Suppressor macrophage treated with lipopolysaccharide for 1 hour (primary cell): Measurements from ENCODE around the gene DCANP1.

Experiments used
- DNase-seq, 3 donors: peaks; one replicate each; pipeline ENCODE4 v3.0.0-alpha.2; 2020 to 2022

DCANP1 gene

GRCh38 chr5:135447298-135447929 lies at the start of gene DCANP1:
TSS of gene DCANP1 (minus strand) at chr5:135447348. CDS start at chr5:135447108, 240 bp downstream.
- no peak for DNase-seq

- DNase-seq = peak; percentile 53 to 75 (median 71)
These were observed 48.4 kb upstream of the DCANP1 start for GRCh38 chr5:135495531-135495930.

- no peak for DNase-seq
These were observed 47.0 kb upstream of the DCANP1 start for GRCh38 chr5:135494196-135494595.

- peak; percentile 84 to 96 (median 95) for DNase-seq
These were observed 46.4 kb upstream of the DCANP1 start for GRCh38 chr5:135493406-135494180.

- peak in 1 of 3 donors; percentile 38 for DNase-seq
These were observed 45.1 kb upstream of the DCANP1 start for GRCh38 chr5:135492319-135492626.

GRCh38 chr5:135491552-135492318 lies 44.6 kb upstream of the DCANP1 start:
- DNase-seq = no peak

GRCh38 chr5:135491038-135491551 lies 43.9 kb upstream of the DCANP1 start:
- no peak for DNase-seq

- peak in 2 of 3 donors; percentile 39 to 53 for DNase-seq
These were observed 43.3 kb upstream of the DCANP1 start for GRCh38 chr5:135490245-135491037.

- DNase-seq = no peak
These were observed 42.5 kb upstream of the DCANP1 start for GRCh38 chr5:135489466-135490244.

- DNase-seq = peak in 2 of 3 donors; percentile 24 to 40
These were observed 41.7 kb upstream of the DCANP1 start for GRCh38 chr5:135488727-135489465.

GRCh38 chr5:135487839-135488514 lies 40.8 kb upstream of the DCANP1 start:
- DNase-seq = no peak

GRCh38 chr5:135487037-135487395 lies 39.9 kb upstream of the DCANP1 start:
- peak in 2 of 3 donors; percentile 25 to 44 for DNase-seq

GRCh38 chr5:135486131-135487036 lies 39.2 kb upstream of the DCANP1 start:
- DNase-seq = no peak

GRCh38 chr5:135484674-135485086 lies 37.5 kb upstream of the DCANP1 start:
- no peak for DNase-seq

- DNase-seq = no peak
These were observed 36.1 kb upstream of the DCANP1 start for GRCh38 chr5:135483254-135483653.

GRCh38 chr5:135482381-135482933 lies 35.3 kb upstream of the DCANP1 start:
- DNase-seq = peak in 1 of 3 donors; percentile 48

GRCh38 chr5:135481909-135482311 lies 34.8 kb upstream of the DCANP1 start:
- no peak for DNase-seq

GRCh38 chr5:135481387-135481786 lies 34.2 kb upstream of the DCANP1 start:
- peak; percentile 82 for DNase-seq

GRCh38 chr5:135480511-135480910 lies 33.4 kb upstream of the DCANP1 start:
- no peak for DNase-seq
